Hepatocyte (in vitro differentiated cells): ENCODE results near the gene C22orf39. TPM values are rescaled to one million over a fixed set of nuclear protein-coding genes. Genes with fewer than 3 reads are reported as not detected.

Experiments
- DNase-seq: peaks from one replicate; pipeline ENCODE4 v3.0.0-alpha.2; 2016; ENCODE audit warnings: low spot score
- H2AFZ ChIP-seq: fragments of 200-600 bp; sonication (generic); 2 replicates; pipeline ENCODE4 v1.6.0; 2016; ENCODE audit warnings: antibody characterized with exemption, mild to moderate bottlenecking
- H3K27ac ChIP-seq: fragments of 200-600 bp; sonication (generic); 2 replicates; pipeline ENCODE4 v1.5.1; 2016; ENCODE audit warnings: mild to moderate bottlenecking
- H3K27me3 ChIP-seq: fragments of 200-600 bp; sonication (generic); 2 replicates; pipeline ENCODE4 v1.6.1; 2016
- H3K36me3 ChIP-seq: fragments of 200-600 bp; sonication (generic); replicated peaks from 2 replicates; pipeline ENCODE4 v1.5.1; 2016; ENCODE audit warnings: low read depth; ENCODE audit not compliant: insufficient read depth
- H3K4me1 ChIP-seq: fragments of 200-600 bp; sonication (generic); 2 replicates; pipeline ENCODE4 v1.5.1; 2016; ENCODE audit warnings: mild to moderate bottlenecking, moderate library complexity; ENCODE audit not compliant: insufficient read depth
- H3K4me2 ChIP-seq: fragments of 200-600 bp; sonication (generic); 2 replicates; pipeline ENCODE4 v1.6.0; 2016
- H3K4me3 ChIP-seq: fragments of 200-600 bp; sonication (generic); 2 replicates; pipeline ENCODE4 v1.5.1; 2016; ENCODE audit warnings: mild to moderate bottlenecking
- H3K79me2 ChIP-seq: fragments of 200-600 bp; sonication (generic); 2 replicates; pipeline ENCODE4 v1.6.0; 2017; ENCODE audit warnings: mild to moderate bottlenecking
- H3K9me2 ChIP-seq: fragments of 200-600 bp; sonication (generic); replicated peaks from 2 replicates; pipeline ENCODE4 v1.6.0; 2017; ENCODE audit warnings: mild to moderate bottlenecking; ENCODE audit not compliant: insufficient read depth
- H3K9me3 ChIP-seq: fragments of 200-600 bp; sonication (generic); 2 replicates; pipeline ENCODE4 v1.5.1; 2016; ENCODE audit warnings: low read depth, mild to moderate bottlenecking
- H4K20me1 ChIP-seq: fragments of 200-600 bp; sonication (generic); 2 replicates; pipeline ENCODE4 v1.6.0; 2016; ENCODE audit warnings: mild to moderate bottlenecking; ENCODE audit not compliant: insufficient read depth, poor library complexity, severe bottlenecking
- CTCF ChIP-seq: fragments of 200-600 bp; sonication (generic); IDR thresholded peaks from 2 replicates; pipeline ENCODE4 v1.5.1; 2016; ENCODE audit warnings: antibody characterized with exemption, mild to moderate bottlenecking; ENCODE audit not compliant: poor library complexity
- EZH2 ChIP-seq: fragments of 200-600 bp; sonication (generic); IDR thresholded peaks from 2 replicates; pipeline ENCODE4 v1.6.1; 2016; ENCODE audit warnings: antibody characterized with exemption, mild to moderate bottlenecking, borderline replicate concordance
- EZH2phosphoT487 ChIP-seq: fragments of 200-600 bp; sonication (generic); IDR thresholded peaks from one replicate; pipeline ENCODE4 v1.6.1; 2018; ENCODE audit warnings: antibody characterized with exemption, mild to moderate bottlenecking, low read depth, moderate library complexity; ENCODE audit not compliant: unreplicated experiment, severe bottlenecking
- WGBS: methylation state at CpG from one replicate; pipeline ENCODE4 v1.1.6; 2016; ENCODE audit warnings: low lambda C conversion rate; ENCODE audit errors: missing lambda C conversion rate; 5-methylcytosine and 5-hydroxymethylcytosine counted together
- polyA plus RNA-seq: library from polyadenylated mRNA; unstranded; fragments of >200 nt; fragmentation: Nextera tagmentation; extraction: Ambion mirVana; gene quantifications from 2 replicates; pipeline ENCODE4 v1.2.1, GENCODE V29; 2016
- total RNA-seq: library from RNA; depleted of rRNA; stranded (reverse); fragments of >200 nt; gene quantifications from 2 replicates; pipeline ENCODE4 v1.2.3, GENCODE V29; 2014

Gene C22orf39
- total and polyA plus RNA-seq, 2 experiments from 2014 or later = 29.5 to 32.4 TPM

GRCh38 chr22:19461506-19461905, 14.0 kb upstream of the C22orf39 start:
- H3K4me2 ChIP-seq = no peak overlapping the region
- no peaks in the 10 kb centered on the region for H3K79me2 ChIP-seq
- H3K27me3 ChIP-seq = no peaks in the 10 kb centered on the region
- DNase-seq = no peak
- H3K9me3 ChIP-seq = no peaks in the 10 kb centered on the region
- no peak overlapping the region for H2AFZ ChIP-seq
- no peaks in the 10 kb centered on the region for H3K4me1 ChIP-seq
- no peaks in the 10 kb centered on the region for H3K36me3 ChIP-seq
- TF ChIP-seq EZH2phosphoT487 (no peak), EZH2 (no peak), CTCF (no peak)
- no peaks in the 10 kb centered on the region for H4K20me1 ChIP-seq
- no peak overlapping the region for H3K4me3 ChIP-seq
- WGBS = 97% methylated on average over 1 of the region's 1 CpG
- H3K27ac ChIP-seq = no peak overlapping the region
- H3K9me2 ChIP-seq = no peaks in the 10 kb centered on the region

- no peaks in the 10 kb centered on the region for H3K79me2 ChIP-seq
- no peak overlapping the region for H3K4me2 ChIP-seq
- H3K4me3 ChIP-seq = no peak overlapping the region
- no peaks in the 10 kb centered on the region for H3K27me3 ChIP-seq
- H2AFZ ChIP-seq = no peak overlapping the region
- WGBS = 72% methylated on average over 2 of the region's 2 CpGs
- no peak overlapping the region for H3K27ac ChIP-seq
- H3K36me3 ChIP-seq = no peaks in the 10 kb centered on the region
- no peak for DNase-seq
- TF ChIP-seq EZH2phosphoT487 (no peak), EZH2 (no peak), CTCF (no peak)
- H3K9me3 ChIP-seq = no peaks in the 10 kb centered on the region
- no peaks in the 10 kb centered on the region for H4K20me1 ChIP-seq
- no peaks in the 10 kb centered on the region for H3K9me2 ChIP-seq
- no peaks in the 10 kb centered on the region for H3K4me1 ChIP-seq
Measured at GRCh38 chr22:19460036-19460435, 12.5 kb upstream of the C22orf39 start.

- Histone ChIP-seq H3K4me3 (no peak overlapping the region), H3K4me2 (no peak overlapping the region), H3K36me3 (no peaks in the 10 kb centered on the region), H3K27ac (no peak overlapping the region), H4K20me1 (no peaks in the 10 kb centered on the region), H3K4me1 (no peaks in the 10 kb centered on the region), H3K27me3 (no peaks in the 10 kb centered on the region), H2AFZ (no peak overlapping the region), H3K9me2 (no peaks in the 10 kb centered on the region), H3K9me3 (no peaks in the 10 kb centered on the region), H3K79me2 (no peaks in the 10 kb centered on the region)
- TF ChIP-seq EZH2phosphoT487 (no peak), CTCF (no peak), EZH2 (no peak)
- WGBS = 98% methylated on average over 8 of the region's 8 CpGs
- no peak for DNase-seq
Measured at GRCh38 chr22:19457828-19458428, 10.4 kb upstream of the C22orf39 start.

- no peaks in the 10 kb centered on the region for H3K36me3 ChIP-seq
- H3K27me3 ChIP-seq = no peaks in the 10 kb centered on the region
- H3K79me2 ChIP-seq = no peaks in the 10 kb centered on the region
- H3K9me2 ChIP-seq = no peaks in the 10 kb centered on the region
- no peaks in the 10 kb centered on the region for H4K20me1 ChIP-seq
- H2AFZ ChIP-seq = no peak overlapping the region
- TF ChIP-seq EZH2 (no peak), EZH2phosphoT487 (no peak), CTCF (no peak)
- H3K4me2 ChIP-seq = no peak overlapping the region
- H3K9me3 ChIP-seq = no peaks in the 10 kb centered on the region
- WGBS = 97% methylated on average over 10 of the region's 10 CpGs
- no peaks in the 10 kb centered on the region for H3K4me1 ChIP-seq
- no peak for DNase-seq
- no peak overlapping the region for H3K4me3 ChIP-seq
- no peak overlapping the region for H3K27ac ChIP-seq
Measured at GRCh38 chr22:19456541-19456940, 9.0 kb upstream of the C22orf39 start.
